IMR-90 (cell line): ENCODE results near the gene MERTK. TPM values are rescaled to one million over a fixed set of nuclear protein-coding genes. Genes with fewer than 3 reads are reported as not detected.

Source experiments
- ATAC-seq: fragments of 200-7000 bp; cut with Tn5 transposase; 2 replicates; pipeline ENCODE4 v1.9.1; 2020; ENCODE audit warnings: low read depth, mild to moderate bottlenecking, moderate library complexity
- BruUV-seq: library from RNA; stranded (reverse); fragments of 400-500 nt; replicated peaks from 2 replicates; lab custom pipeline; 2021; lab: Mats Ljungman, UMichigan
- CTCF ChIA-PET: fragments of 300-600 bp; formaldehyde crosslinking; extraction: SDS; loops from one replicate; lab custom pipeline; 2021; ENCODE audit warnings: antibody characterized with exemption; lab: Yijun Ruan, JAX
- POLR2A ChIA-PET: fragments of 300-600 bp; sonication (Branson Sonifier 250); formaldehyde crosslinking; loops from one replicate; lab custom pipeline; 2022; ENCODE audit warnings: antibody characterized with exemption; ENCODE audit not compliant: unreplicated experiment; lab: Charles Lee
- DNase-seq: peaks from one replicate; pipeline ENCODE4 v3.0.0; 2013
- H2AFZ ChIP-seq: replicated peaks from 2 replicates; pipeline ENCODE3; 2013; ENCODE audit warnings: low read length, mild to moderate bottlenecking; ENCODE audit not compliant: poor library complexity
- H2AK5ac ChIP-seq: 2 replicates; pipeline ENCODE4 v1.6.1; 2013; ENCODE audit warnings: low read depth, low read length, inconsistent platforms
- H2AK9ac ChIP-seq: replicated peaks from 2 replicates; pipeline ENCODE3; 2013; ENCODE audit warnings: mild to moderate bottlenecking, low read depth, low read length, moderate library complexity; ENCODE audit not compliant: poor library complexity
- H2BK120ac ChIP-seq: 2 replicates; pipeline ENCODE4 v1.6.1; 2013; ENCODE audit warnings: low read depth, low read length, inconsistent platforms
- H2BK15ac ChIP-seq: 3 replicates; pipeline ENCODE4 v1.6.1; 2013; ENCODE audit warnings: low read depth, low read length, inconsistent platforms
- H2BK20ac ChIP-seq: 2 replicates; pipeline ENCODE4 v1.6.1; 2013; ENCODE audit warnings: low read depth, mild to moderate bottlenecking, inconsistent platforms, low read length, moderate library complexity
- H2BK5ac ChIP-seq: 2 replicates; pipeline ENCODE4 v1.6.1; 2013; ENCODE audit warnings: mild to moderate bottlenecking, low read depth, low read length, inconsistent platforms; ENCODE audit not compliant: poor library complexity, severe bottlenecking
- H3K14ac ChIP-seq: replicated peaks from 2 replicates; pipeline ENCODE4 v1.6.1; 2013; ENCODE audit warnings: low read depth, low read length, inconsistent platforms
- H3K18ac ChIP-seq: 2 replicates; pipeline ENCODE4 v1.6.1; 2013; ENCODE audit warnings: low read depth, low read length, control low read depth
- H3K23ac ChIP-seq: 2 replicates; pipeline ENCODE4 v1.6.1; 2013; ENCODE audit warnings: low read depth, low read length, inconsistent platforms
- H3K27ac ChIP-seq: 2 replicates; pipeline ENCODE4 v1.5.1; 2013; ENCODE audit warnings: mild to moderate bottlenecking, control low read depth, low read length; ENCODE audit not compliant: insufficient read depth
- H3K27me3 ChIP-seq: 2 replicates; pipeline ENCODE4 v1.6.1; 2013; ENCODE audit warnings: low read length; ENCODE audit not compliant: control insufficient read depth, insufficient read depth
- H3K36me3 ChIP-seq: 2 replicates; pipeline ENCODE4 v1.6.1; 2013; ENCODE audit warnings: low read length, mixed read lengths; ENCODE audit not compliant: control insufficient read depth, insufficient read depth
- H3K4ac ChIP-seq: 2 replicates; pipeline ENCODE4 v1.6.1; 2013; ENCODE audit warnings: low read depth, low read length, inconsistent platforms
- H3K4me1 ChIP-seq: 2 replicates; pipeline ENCODE4 v1.6.1; 2013; ENCODE audit warnings: low read length, mixed read lengths; ENCODE audit not compliant: control insufficient read depth, insufficient read depth
- H3K4me2 ChIP-seq: 2 replicates; pipeline ENCODE4 v1.6.1; 2013; ENCODE audit warnings: low read depth, mild to moderate bottlenecking, control low read depth, low read length, moderate library complexity
- H3K4me3 ChIP-seq: 2 replicates; pipeline ENCODE4 v1.5.1; 2013; ENCODE audit warnings: low read depth, mild to moderate bottlenecking, control low read depth, low read length, moderate library complexity; ENCODE audit not compliant: insufficient read depth
- H3K56ac ChIP-seq: 2 replicates; pipeline ENCODE4 v1.6.1; 2013; ENCODE audit warnings: low read length, inconsistent platforms; ENCODE audit not compliant: insufficient read depth; ENCODE audit errors: extremely low read depth
- H3K79me1 ChIP-seq, 2 experiments: 2 replicates each; pipeline ENCODE4 v1.6.1; 2013; ENCODE audit warnings: low read length in 2 of 2, inconsistent platforms in 1 of 2, low read depth in 1 of 2
- H3K9ac ChIP-seq: 2 replicates; pipeline ENCODE4 v1.6.1; 2013; ENCODE audit warnings: low read depth, low read length, control low read depth
- H3K9me1 ChIP-seq: 2 replicates; pipeline ENCODE4 v1.6.1; 2013; ENCODE audit warnings: low read length, inconsistent platforms; ENCODE audit not compliant: insufficient read depth
- H3K9me3 ChIP-seq: 2 replicates; pipeline ENCODE4 v1.6.1; 2013; ENCODE audit warnings: low read length; ENCODE audit not compliant: control insufficient read depth, insufficient read depth
- H4K20me1 ChIP-seq: 2 replicates; pipeline ENCODE4 v1.6.1; 2013; ENCODE audit warnings: low read length, inconsistent platforms; ENCODE audit not compliant: insufficient read depth
- H4K5ac ChIP-seq: 2 replicates; pipeline ENCODE4 v1.6.1; 2013; ENCODE audit warnings: mild to moderate bottlenecking, low read depth, low read length, control low read depth
- H4K8ac ChIP-seq, 2 experiments: 2 replicates each; pipeline ENCODE4 v1.6.1; 2013; ENCODE audit warnings: low read depth in 2 of 2, low read length in 2 of 2, control low read depth in 1 of 2, inconsistent platforms in 1 of 2
- H4K91ac ChIP-seq: 2 replicates; pipeline ENCODE4 v1.6.1; 2013; ENCODE audit warnings: low read depth, low read length, inconsistent platforms; ENCODE audit not compliant: insufficient read depth
- CEBPB ChIP-seq: IDR thresholded peaks from 2 replicates; pipeline ENCODE4 v1.6.1; 2012; ENCODE audit warnings: low read depth, low read length, improper control_type of control experiment
- POLR2A ChIP-seq: IDR thresholded peaks from 2 replicates; pipeline ENCODE4 v1.6.1; 2012; ENCODE audit warnings: mild to moderate bottlenecking, low read depth, low read length
- WGBS, 2 experiments: methylation state at CpG; one replicate each; pipeline versions ENCODE4 v1.1.5 to v1.1.7; 2013; ENCODE audit warnings: missing lambda C conversion rate in 2 of 2; ENCODE audit not compliant: insufficient read length in 1 of 2; ENCODE audit errors: extremely low coverage in 2 of 2; 5-methylcytosine and 5-hydroxymethylcytosine counted together
- dilution Hi-C: fragments of 300-500 bp; cut with HindIII; formaldehyde crosslinking; loops from one replicate; pipeline ENCODE4 v1.14.3; 2018; ENCODE audit warnings: low sequenced_read_pairs; ENCODE audit not compliant: unreplicated experiment
- in situ Hi-C: fragments of 300-500 bp; cut with MboI; formaldehyde crosslinking; loops from 3 replicates; pipeline ENCODE4 v1.14.3; 2019; ENCODE audit warnings: low sequenced_read_pairs, inconsistent platforms, mixed read lengths
- intact Hi-C: fragments of 100-400 bp; cut with micrococcal nuclease; formaldehyde crosslinking; loops from 2 replicates; pipeline ENCODE4 v1.10.0; 2022
- polyA plus RNA-seq, 3 experiments: library from polyadenylated mRNA; depleted of rRNA; stranded (reverse); fragments of >200 nt; gene quantifications; 2 replicates each; pipeline ENCODE4 v1.2.3, GENCODE V29; 2012; ENCODE audit warnings: low replicate concordance in 1 of 3
- total RNA-seq: library from RNA; depleted of rRNA; stranded (reverse); fragments of >200 nt; gene quantifications from 2 replicates; pipeline ENCODE4 v1.2.3, GENCODE V29; 2012

Gene MERTK
- total and polyA plus RNA-seq, 2 of the 4 experiments (the other 2 are of a cell fraction): 0.36 to 0.62 TPM

- no peak overlapping the region for H2BK120ac ChIP-seq
- no peak overlapping the region for H4K5ac ChIP-seq
- no peak overlapping the region for H2AK5ac ChIP-seq
- ATAC-seq (no peak), DNase-seq (no peak)
- H2AK9ac ChIP-seq: no peak overlapping the region
- H3K9ac ChIP-seq: no peak overlapping the region
- no peak for TF ChIP-seq POLR2A
- TF ChIP-seq CEBPB: no peak
- H4K91ac ChIP-seq: no peak overlapping the region
- intact Hi-C loops: no loop called here
- no peak overlapping the region for H3K4me3 ChIP-seq
- peaks cover 4% of the 10 kb centered on the region for H3K9me3 ChIP-seq
- dilution Hi-C loops: no loop called here
- H3K4ac ChIP-seq: no peak overlapping the region
- H3K79me1 ChIP-seq: no peaks in the 10 kb centered on the region
- in situ Hi-C loops: no loop called here
- no peaks in the 10 kb centered on the region for H3K9me1 ChIP-seq
- no peak overlapping the region for H2AFZ ChIP-seq
- H3K18ac ChIP-seq: no peak overlapping the region
- H3K4me1 ChIP-seq: peaks cover 7% of the 10 kb centered on the region
- no peak overlapping the region for H3K56ac ChIP-seq
- no peak overlapping the region for H4K8ac ChIP-seq
- no TSS peak for BruUV-seq
- H3K14ac ChIP-seq: no peak overlapping the region
- POLR2A ChIA-PET: no interaction called here
- H2BK20ac ChIP-seq: no peak overlapping the region
- CTCF ChIA-PET: no interaction called here
- no peak overlapping the region for H3K4me2 ChIP-seq
- H3K27ac ChIP-seq: no peak overlapping the region
- no peak overlapping the region for H2BK5ac ChIP-seq
- no CpG with 5 or more reads among the region's 4 CpGs for WGBS, 2 experiments
- H3K23ac ChIP-seq: no peak overlapping the region
- no peak overlapping the region; the same call in 2 of the 3 replicates for H2BK15ac ChIP-seq
- H4K20me1 ChIP-seq: no peaks in the 10 kb centered on the region
- H3K36me3 ChIP-seq: no peaks in the 10 kb centered on the region
- H3K27me3 ChIP-seq: peaks cover 7% of the 10 kb centered on the region; the same call in 1 of the 2 replicates
Observed at GRCh38 chr2:111973701-111974100, 75.3 kb downstream of the MERTK start.
